GM19324 (cell line): ENCODE results near the gene DLG2.

ENCODE experiments used
- ATAC-seq: cut with Tn5 transposase; IDR thresholded peaks from one replicate; pipeline ENCODE4 v1.9.1; 2021; ENCODE audit warnings: mild to moderate bottlenecking, moderate library complexity; ENCODE audit not compliant: unreplicated experiment, low FRiP score

Gene DLG2

DNA sequence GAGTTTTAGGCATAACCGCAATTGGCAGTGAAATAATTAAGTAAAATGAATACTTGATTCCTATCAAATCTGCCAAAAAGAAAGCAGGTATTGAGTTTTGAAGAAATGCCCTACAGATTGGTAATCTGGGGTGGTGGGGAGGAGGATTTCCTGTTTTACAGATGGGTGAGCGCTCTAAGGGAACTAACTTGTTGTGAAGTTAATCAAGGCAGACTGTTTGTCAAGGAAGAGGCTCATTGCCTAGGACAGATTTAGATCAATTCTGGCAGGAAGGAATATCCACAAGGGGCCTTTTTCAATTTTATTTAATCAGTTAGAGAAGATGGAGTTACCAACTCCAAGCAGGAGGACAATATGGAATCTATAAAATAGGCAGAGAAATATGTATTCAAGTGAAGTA is 2069.5 kb downstream of the DLG2 start:
- ATAC-seq: no peak

DNA sequence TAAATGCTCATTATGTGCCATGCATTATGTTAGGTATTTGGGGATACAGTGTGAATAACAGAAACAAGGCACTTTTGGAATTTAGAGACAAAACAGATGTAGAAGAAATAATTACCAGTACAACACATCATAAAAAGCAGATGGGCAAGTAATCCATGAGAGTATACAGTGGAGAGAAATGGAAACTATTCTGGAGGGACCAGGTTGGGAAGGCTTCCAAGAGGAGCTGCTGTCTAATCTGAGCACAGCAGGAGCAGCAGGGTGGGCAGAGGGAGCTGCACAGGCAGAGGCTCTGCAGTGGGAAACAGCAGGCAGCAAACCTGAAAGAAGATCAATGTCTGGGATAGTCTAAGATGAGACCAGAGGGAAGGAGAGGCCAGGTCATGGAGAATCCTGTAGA is 2072.3 kb downstream of the DLG2 start:
- ATAC-seq: no peak

DNA sequence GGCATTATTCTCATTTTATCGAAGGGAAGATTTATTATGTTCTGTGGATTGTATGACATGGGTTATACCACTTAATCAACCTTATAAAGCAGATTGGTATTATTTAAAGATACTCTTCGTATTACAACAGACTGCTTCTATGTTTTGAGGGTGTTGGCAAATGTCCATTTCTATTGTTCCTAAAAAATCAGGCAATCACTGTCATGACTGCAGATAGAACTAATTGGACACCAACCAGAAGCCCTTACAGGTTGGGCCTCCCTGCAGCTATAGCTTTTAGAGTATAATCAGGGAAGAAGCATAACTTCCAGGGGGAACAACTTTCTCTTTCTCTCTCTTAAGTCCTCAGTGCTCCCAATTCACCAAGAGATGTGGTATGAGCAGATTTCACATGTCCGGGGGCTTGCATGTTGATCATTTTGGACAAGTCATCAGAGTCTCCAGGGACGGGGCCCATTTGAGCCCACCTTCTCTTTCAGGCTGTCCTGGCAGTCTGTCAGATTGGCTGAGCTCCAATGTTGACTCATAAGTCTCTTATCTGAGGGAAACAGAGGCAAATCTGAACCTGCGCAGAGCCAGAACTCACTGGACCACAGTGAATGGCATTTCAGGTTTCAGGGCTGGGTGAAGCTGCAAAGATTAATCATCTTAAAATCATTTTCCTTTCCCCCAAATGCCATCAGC is 2077.0 kb downstream of the DLG2 start:
- ATAC-seq: no peak

DNA sequence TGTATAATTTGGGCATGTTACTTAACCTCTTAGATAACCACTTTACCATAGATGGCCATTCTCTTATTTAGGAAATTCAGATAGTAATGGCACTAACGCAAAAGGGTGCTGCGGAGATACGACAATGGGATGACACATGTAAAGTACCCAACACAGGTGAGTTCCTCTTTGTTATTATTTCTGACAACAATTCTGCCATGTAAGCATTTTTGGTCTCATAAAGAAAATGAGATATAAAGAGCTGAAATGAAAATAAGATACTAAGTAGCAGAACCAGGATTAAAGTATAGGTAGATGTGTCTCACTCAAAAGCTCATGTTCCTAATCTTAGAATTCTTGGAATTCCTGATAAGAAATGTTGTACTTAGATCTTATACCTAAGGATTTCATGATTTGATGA is 2080.8 kb downstream of the DLG2 start:
- ATAC-seq: no peak

DNA sequence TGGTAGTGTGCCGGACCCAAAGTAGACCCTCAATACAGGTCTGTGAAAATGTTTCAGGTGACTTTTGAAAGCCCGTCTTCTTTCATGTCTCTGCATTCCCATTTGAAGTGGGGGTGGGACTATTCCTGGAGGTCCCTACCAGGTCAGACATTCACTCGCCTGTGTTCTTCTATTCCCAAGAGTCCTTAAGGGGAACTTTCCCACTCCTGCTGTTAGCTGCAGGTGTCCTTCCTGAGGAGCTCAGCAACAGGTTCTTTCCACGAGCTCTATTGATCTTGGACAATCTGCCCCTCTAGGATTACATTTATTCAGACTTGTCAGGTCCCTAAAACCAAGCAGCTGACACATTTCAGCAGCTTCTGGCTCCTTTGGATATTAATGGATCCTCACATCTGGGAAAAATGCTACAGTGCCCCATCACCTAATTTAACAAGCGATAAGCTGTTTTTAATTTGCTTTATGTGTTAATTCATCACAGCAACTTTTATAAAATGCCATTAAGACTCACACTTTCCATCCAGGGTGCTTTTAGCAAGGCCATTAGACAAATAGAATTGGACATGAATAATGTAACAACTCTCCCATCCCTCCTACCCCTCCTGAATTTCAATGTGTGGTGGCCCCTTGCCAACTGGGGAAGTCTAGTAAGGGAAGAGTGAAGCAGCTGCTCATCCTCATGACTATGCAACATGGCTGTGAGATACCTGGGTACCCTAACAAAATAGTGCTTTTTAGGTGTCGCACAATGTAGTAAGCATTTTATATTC is 2081.5 kb downstream of the DLG2 start:
- ATAC-seq: no peak

DNA sequence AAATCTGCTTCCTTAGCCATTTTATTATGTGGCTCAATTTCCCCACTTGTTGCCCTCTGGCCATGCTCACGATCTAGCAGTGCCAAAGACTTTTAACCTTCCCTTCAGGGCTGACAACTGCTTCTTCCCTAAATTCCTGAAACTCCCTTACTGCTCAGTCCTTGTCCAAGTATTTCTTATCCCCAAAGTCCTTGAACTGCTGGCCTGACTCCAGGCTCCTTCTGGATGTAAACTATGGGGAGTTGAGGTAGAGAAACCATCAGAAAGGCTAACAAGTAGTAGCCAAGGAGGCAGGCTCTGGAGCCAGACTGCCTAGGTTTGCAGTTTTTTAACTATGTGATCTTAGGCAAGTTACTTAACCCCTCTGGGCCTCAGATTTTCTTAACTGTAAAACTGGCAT is 2082.3 kb downstream of the DLG2 start:
- no peak for ATAC-seq

DNA sequence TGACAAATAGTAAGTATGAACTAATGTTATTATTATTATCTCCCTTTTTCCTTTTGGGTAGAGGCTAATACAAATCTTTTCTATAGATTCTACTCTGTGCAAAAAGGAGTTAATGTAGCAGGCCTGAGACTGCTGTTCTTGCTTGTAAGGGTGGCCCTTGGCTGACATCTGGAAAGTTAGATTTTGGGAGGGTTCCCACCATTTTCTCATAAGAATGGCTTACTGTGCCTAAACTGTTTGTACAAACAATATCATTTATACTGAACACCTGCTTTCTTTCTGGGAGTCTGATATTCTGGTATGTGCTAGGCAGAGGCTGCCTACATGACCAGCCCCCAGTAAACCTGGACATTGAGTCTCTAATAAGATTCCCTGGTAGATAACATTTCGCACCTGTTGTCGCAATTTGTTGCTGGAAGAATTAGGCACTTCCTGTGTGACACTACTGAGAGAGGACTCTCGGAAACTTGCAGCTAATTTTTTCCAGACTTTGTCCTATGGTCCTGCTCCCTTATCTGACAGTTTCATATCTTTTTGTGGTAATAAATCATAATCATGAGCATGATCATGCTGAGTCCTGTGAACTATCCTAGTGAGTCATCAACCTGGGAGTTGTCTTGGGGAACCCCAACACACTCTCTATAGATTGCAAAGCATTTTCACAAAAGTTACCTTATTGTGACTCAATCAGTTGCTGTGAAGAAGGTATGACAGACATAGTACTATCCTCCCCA is 2083.3 kb downstream of the DLG2 start:
- ATAC-seq: no peak

DNA sequence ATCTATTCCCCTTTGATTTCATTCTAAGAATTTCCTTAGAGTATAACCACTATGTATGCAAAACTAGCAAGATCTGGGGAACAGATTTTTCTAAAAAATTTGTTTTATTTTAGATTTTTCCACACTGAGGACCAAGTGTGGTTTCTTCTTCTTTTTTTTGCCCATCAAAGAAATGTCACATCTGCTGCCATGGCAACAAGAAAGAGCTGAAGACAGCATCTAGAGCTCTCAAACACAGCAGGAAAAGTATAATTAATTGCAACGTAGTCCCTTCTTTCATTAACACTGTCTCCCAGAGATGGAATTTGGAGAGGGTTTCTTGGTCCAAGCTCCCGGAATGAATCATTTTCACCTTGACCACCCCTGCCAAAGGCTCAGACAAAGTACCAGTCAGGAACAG is 2084.3 kb downstream of the DLG2 start:
- ATAC-seq: no peak

DNA sequence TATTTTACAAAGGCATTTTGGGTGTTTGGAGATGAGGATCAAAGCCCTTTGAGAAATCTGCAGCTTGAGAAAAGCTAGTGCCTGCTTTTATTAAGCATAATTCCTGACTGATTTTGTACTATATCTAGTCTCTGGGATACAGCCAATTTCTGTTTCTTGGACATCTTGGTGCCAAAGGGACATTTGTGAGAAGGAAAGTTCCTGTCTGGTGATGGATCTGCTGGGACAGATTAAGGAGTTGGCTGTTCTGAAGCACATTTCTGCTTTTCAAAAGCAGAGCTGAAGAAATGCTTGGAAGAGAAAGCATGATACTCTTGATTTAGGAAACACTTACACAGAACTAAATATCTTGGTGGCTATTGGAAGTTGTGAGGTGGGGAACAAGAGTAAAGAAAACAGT is 2086.4 kb downstream of the DLG2 start:
- no peak for ATAC-seq

DNA sequence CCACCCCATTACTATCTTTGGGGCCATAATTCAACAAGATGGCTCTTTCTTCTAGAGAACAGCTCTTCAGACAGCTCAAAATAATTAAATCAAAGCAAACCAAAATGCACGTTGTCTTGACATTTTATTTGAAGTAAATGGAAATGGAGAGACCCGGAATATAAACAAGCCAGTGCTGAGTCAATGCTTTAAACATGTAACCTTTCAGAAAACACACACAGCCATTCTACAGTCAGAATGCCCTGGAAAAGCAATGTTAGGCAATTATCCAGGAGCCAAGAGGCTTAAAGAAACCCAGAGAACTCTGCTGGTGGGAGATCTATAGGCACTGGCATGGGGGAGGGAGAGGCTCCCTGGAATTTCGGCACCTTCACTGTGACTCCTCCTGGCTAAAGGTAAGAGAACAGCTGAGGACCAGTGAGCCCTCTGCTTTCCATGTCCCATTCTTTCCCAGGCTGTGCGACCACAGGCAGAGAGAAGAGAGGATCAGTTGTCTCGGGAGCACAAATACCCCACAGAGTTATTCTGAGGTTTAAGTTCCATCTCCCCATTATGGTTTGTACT is 2086.9 kb downstream of the DLG2 start:
- no peak for ATAC-seq

DNA sequence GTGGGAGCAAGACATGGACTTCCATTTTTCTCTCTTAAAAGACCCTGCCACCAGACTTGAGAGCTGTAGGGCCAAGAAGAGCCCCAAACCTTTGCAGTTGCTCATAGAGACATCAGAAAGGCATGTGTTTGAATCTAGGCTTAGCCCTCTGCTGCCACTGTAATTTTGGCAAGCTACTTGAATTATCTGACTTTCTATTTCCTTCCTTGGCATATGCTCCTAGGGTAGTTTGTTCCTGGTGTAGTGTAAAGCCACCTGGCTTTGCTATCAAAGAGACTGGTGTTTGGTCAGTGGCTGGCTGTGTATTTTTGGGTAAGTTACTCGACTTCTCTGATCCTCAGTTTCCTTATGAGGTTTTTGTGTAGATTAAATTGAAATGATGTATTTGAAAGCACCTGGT is 2088.9 kb downstream of the DLG2 start:
- ATAC-seq: no peak

DNA sequence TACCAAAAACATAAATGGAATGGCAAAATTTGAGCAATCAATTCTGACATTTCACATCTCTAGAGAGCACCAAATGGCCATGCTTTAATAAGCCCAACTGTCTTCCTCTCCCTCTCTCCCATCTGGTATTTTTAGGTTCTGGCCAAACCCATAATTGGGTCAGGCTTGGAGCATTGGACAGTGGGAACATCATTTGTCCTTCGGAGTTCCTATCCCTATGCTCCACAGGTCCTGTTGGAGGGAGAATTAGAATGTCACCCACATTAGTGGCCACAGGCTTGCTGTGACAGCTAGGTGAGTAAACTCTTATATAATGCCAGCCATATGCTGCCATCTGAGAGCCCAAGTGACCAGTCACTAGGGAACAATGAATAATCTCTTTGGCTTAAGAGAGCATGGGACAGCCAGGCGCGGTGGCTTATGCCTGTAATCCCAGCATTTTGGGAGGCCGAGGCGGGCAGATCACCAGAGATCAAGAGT is 2090.0 kb downstream of the DLG2 start:
- no peak for ATAC-seq

DNA sequence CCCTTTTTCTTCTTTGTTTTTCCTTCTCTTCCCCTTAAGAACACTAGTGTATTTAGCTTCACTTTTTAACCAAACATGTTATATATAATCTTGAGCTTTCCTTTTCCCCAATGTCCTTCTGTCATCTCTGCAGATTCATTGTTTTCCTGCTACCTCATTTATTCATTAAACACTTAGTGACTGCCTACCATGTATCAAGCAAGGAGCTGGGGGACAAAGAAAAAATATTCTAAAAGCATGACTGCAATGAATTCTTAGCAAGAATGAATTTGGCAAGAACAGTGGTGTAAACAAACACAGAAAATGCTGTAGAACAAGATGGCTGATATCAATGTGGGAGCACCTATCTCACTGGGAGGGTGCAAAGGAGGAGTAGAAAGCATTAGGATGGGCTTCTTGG is 2094.0 kb downstream of the DLG2 start:
- ATAC-seq: no peak

DNA sequence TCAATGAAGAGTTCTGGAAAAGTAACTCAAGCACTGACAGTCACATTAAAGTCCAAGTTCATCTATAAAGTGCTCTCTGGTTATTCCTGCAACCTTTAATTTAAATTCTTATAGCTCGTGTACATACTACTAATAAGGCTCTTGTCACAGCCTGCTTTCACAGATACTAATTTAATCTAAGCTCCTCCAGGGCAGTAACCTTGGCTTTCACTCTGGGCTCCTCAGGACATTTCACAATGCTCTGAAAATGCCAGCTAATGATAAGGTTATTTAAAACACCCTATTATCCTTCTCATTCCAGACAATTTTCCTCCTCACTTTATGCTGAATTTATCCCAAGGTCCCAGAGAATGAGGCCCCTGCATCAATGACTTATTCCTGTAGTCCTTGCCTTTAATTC is 2098.3 kb downstream of the DLG2 start:
- ATAC-seq: no peak

DNA sequence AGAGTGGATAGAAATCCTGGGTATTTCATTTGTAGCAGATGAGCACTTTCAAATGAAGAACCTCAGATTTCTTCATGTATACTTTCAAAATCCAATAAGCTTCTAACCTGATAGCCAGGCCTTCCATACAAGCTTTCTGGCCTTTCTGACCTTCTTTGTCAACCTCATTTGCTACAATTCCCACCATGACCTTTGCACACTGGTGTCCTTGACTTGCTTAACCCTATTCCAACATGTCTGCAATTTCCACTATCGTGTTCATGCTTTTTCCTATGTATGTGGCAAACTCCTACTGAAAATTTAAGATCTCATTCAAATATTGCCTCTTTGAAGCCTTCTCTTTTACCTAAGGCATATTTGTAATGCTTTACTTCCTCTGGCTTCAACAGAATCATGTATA is 2098.9 kb downstream of the DLG2 start:
- ATAC-seq: no peak

DNA sequence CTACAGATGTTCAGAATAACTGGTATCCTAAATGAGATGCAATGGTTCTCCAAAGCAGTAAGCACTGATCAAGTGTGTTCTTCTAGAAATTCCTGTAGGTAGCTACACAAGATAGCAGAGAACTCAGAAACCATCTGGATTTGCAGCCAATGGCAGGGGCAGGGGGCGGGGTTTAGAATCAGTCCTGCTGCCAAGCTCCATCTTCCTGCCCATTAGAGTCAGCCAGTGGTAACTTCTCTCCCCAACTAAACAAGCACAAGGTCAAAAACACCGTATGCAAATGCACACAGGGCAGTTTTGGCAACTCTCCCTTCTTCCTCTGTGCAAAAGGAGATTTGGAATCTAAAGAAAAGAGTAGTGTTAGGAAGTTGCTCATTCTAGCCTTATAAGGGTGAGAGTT is 2103.5 kb downstream of the DLG2 start:
- ATAC-seq: no peak

DNA sequence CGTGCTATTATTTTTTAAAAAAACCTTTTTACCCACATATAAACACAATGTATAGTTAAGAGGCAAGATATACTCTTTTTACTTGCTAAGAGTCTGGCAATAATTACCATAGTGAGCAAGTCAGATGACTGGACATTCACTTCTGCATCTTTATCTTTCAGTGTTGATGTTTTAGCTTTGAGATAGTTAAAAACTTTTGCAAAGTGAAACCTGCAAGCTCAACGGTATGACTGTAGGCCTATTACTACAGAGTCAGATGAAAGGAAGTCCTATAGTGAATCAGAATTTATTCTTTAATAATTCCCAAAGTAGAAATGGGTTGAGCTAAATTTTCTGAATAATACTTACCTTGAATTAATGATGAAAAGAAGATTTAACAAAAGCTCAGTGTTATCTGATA is 2104.2 kb downstream of the DLG2 start:
- ATAC-seq: no peak

DNA sequence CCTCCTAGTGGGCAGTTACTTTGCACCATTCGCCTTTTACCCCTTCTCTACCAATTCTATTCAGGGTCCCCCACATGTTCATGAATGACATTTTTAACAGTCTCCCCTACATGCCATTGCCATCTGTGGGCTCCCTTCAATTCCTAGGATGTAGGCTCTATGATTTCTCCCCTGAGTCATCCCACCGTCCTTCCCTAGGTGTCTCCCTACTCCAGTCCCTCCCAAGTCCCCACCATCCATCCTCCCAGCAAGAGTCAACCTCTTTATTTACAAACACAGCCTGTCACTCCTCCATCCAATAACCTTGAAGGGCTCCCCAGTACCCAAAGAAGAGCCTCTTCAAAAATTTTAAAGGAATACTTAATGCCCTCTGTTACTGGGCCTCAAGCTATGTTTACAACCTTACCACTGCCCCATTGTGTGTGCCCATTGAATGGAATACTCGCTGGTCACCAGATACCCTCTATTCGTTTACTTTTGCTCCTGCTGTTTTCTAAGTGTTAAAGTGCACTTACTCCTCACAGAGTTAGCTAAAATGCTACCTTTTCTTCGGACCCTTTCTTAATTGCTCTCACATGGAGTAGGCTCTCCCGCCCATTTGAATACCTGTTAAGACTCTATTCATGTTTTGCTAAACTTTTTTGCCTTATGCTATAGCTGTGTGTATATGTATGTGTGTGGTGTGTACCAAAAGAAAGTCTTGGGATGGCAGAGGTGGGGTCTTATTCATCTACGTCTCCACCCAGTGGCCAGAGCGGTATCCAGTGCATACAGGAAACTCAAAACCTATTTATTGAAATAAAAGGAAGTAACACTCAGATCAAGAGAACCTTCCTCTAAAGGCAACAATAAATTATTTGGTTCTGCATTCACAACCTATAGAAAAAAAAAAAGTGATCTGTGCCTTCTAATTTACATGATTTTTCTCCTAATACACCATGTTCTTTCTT is 2105.2 kb downstream of the DLG2 start:
- ATAC-seq: no peak

DNA sequence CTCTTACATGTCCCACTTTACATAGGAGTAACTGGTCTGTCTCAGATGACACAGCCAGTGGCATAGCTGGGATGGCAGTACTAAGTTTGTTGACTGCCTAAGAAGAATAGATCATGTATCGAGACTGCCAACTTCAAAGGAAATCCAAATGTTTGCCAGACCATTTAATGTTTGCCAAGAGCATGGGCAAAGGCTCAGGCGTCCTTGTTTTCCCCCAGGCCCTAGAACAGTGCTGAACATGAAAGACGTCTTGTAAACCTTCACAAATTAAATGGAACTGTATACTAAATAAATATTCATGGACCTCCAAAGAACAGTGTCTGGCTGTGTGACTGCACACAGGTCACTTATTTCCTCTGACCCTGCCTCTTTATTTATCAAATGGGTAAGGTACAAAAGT is 2106.3 kb downstream of the DLG2 start:
- ATAC-seq: no peak

DNA sequence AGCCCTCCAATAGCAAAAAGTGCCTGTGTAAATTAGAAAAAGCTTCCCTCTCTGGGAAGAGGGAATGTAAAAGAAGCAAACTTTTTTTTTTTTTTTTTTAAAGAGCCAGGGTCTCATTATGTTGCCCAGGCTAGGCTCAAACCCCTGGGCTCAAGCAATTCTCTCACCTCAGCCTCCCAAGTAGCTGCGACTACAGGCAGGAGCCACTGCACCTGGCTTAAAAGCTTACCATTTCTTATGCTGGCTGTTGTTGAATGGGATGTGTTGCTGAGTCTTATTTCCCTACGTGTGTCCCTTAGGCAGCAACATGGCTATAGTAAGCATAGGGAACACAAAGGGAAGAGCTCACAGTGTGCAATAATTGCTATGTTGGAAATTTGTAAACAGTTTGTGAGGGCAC is 2115.5 kb downstream of the DLG2 start:
- no peak for ATAC-seq
